Parathyroid adenoma (tissue), 2 donors: Measurements from ENCODE around the gene DHRS7C.
A peak's percentile ranks its signal among the peaks of the same experiment; 100 is the strongest.

Experiments
- H2AFZ ChIP-seq: fragments of 300-600 bp; sonication (generic); one replicate; pipeline ENCODE4 v1.7.0; 2017; ENCODE audit warnings: antibody characterized with exemption, mild to moderate bottlenecking
- H3K27ac ChIP-seq: fragments of 300-600 bp; sonication (generic); one replicate; pipeline ENCODE4 v1.7.0; 2017
- H3K27me3 ChIP-seq: fragments of 300-600 bp; sonication (generic); one replicate; pipeline ENCODE4 v1.7.0; 2017; ENCODE audit warnings: low read length; ENCODE audit not compliant: control insufficient read depth, insufficient read depth
- H3K36me3 ChIP-seq: fragments of 300-600 bp; sonication (generic); one replicate; pipeline ENCODE4 v1.7.0; 2017; ENCODE audit warnings: low read length; ENCODE audit not compliant: control insufficient read depth, insufficient read depth
- H3K4me1 ChIP-seq: fragments of 300-600 bp; sonication (generic); one replicate; pipeline ENCODE4 v1.7.0; 2017; ENCODE audit warnings: control low read depth
- H3K4me2 ChIP-seq: fragments of 300-600 bp; sonication (generic); one replicate; pipeline ENCODE4 v1.7.0; 2017; ENCODE audit warnings: low read length
- H3K4me3 ChIP-seq: fragments of 300-600 bp; sonication (generic); one replicate; pipeline ENCODE4 v1.7.0; 2017; ENCODE audit warnings: low read depth, low read length
- H3K79me2 ChIP-seq: fragments of 300-600 bp; sonication (generic); one replicate; pipeline ENCODE4 v1.7.0; 2017; ENCODE audit warnings: control low read depth
- H3K9ac ChIP-seq: fragments of 300-600 bp; sonication (generic); one replicate; pipeline ENCODE4 v1.7.0; 2017; ENCODE audit warnings: mild to moderate bottlenecking
- H3K9me3 ChIP-seq: fragments of 300-600 bp; sonication (generic); one replicate; pipeline ENCODE4 v1.7.0; 2017; ENCODE audit warnings: low read length; ENCODE audit not compliant: control insufficient read depth
- TF ChIP-seq, protein P1 (sequence below): fragments of 300-600 bp; sonication (generic); IDR thresholded peaks from one replicate; pipeline ENCODE4 v1.7.0; 2017; ENCODE audit warnings: antibody characterized with exemption, mild to moderate bottlenecking
- donor health status: primary hyperparathyroidism.

Gene DHRS7C

DNA sequence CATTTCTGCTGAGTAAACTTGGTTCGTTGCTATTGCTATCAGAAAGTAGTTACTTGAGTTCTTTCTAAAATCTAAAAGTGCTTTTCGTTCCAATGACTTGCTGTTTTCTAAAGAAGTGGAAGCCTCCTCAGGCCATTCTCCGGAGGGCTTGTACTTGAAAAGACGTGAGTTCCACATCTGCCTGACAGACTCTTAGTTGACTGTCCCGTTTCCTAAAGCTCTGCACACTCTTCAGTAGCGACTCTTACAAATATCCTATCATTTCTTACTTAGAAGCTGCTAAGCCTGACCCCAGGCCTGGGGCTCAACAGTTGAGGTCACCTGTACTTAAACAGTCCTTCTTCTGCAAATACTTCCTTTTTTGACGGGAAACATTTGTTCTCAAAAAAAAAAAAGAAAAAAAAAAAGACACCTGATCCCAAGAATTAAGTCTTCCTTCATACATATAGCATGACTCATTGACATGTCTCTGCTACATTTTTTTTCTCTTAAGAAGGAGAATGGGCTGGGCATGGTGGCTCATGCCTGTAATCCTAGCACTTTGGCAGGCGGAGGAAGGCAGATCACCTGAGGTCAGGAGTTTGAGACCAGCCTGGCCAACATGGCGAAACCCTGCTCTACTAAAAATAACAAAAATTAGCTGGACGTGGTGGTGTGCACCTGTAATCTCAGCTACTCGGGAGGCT is 61.5 kb downstream of the DHRS7C start:
- H3K27ac ChIP-seq, result no peak overlapping the region
- H3K9ac ChIP-seq, result no peak overlapping the region
- H2AFZ ChIP-seq, result no peak overlapping the region
- TF ChIP-seq, protein P1, sequence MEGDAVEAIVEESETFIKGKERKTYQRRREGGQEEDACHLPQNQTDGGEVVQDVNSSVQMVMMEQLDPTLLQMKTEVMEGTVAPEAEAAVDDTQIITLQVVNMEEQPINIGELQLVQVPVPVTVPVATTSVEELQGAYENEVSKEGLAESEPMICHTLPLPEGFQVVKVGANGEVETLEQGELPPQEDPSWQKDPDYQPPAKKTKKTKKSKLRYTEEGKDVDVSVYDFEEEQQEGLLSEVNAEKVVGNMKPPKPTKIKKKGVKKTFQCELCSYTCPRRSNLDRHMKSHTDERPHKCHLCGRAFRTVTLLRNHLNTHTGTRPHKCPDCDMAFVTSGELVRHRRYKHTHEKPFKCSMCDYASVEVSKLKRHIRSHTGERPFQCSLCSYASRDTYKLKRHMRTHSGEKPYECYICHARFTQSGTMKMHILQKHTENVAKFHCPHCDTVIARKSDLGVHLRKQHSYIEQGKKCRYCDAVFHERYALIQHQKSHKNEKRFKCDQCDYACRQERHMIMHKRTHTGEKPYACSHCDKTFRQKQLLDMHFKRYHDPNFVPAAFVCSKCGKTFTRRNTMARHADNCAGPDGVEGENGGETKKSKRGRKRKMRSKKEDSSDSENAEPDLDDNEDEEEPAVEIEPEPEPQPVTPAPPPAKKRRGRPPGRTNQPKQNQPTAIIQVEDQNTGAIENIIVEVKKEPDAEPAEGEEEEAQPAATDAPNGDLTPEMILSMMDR, result no peak
- H3K79me2 ChIP-seq, result no peaks in the 10 kb centered on the region
- H3K36me3 ChIP-seq, result no peaks in the 10 kb centered on the region
- no peaks in the 10 kb centered on the region for H3K9me3 ChIP-seq
- no peaks in the 10 kb centered on the region for H3K4me1 ChIP-seq
- H3K27me3 ChIP-seq, result no peaks in the 10 kb centered on the region
- no peak overlapping the region for H3K4me2 ChIP-seq
- H3K4me3 ChIP-seq, result no peak overlapping the region

GRCh38 chr17:9729034-9729650 is 62.2 kb downstream of the DHRS7C start:
- H2AFZ ChIP-seq, result no peak overlapping the region
- no peaks in the 10 kb centered on the region for H3K79me2 ChIP-seq
- H3K9ac ChIP-seq, result no peak overlapping the region
- H3K4me2 ChIP-seq, result no peak overlapping the region
- no peak overlapping the region for H3K27ac ChIP-seq
- no peaks in the 10 kb centered on the region for H3K9me3 ChIP-seq
- no peaks in the 10 kb centered on the region for H3K4me1 ChIP-seq
- no peaks in the 10 kb centered on the region for H3K36me3 ChIP-seq
- TF ChIP-seq, protein P1, result peak; percentile 95
- H3K27me3 ChIP-seq, result no peaks in the 10 kb centered on the region
- H3K4me3 ChIP-seq, result no peak overlapping the region

- no peaks in the 10 kb centered on the region for H3K27me3 ChIP-seq
- no peaks in the 10 kb centered on the region for H3K36me3 ChIP-seq
- H3K79me2 ChIP-seq, result no peaks in the 10 kb centered on the region
- no peak overlapping the region for H3K4me3 ChIP-seq
- no peak overlapping the region for H3K4me2 ChIP-seq
- TF ChIP-seq, protein P1, result no peak
- no peak overlapping the region for H2AFZ ChIP-seq
- no peak overlapping the region for H3K9ac ChIP-seq
- no peaks in the 10 kb centered on the region for H3K9me3 ChIP-seq
- H3K4me1 ChIP-seq, result no peaks in the 10 kb centered on the region
- no peak overlapping the region for H3K27ac ChIP-seq
Measured at GRCh38 chr17:9728564-9728963, 62.8 kb downstream of the DHRS7C start.

GRCh38 chr17:9728005-9728404 is 63.4 kb downstream of the DHRS7C start:
- H3K27me3 ChIP-seq, result no peaks in the 10 kb centered on the region
- TF ChIP-seq, protein P1, result no peak
- H3K4me1 ChIP-seq, result no peaks in the 10 kb centered on the region
- no peak overlapping the region for H3K27ac ChIP-seq
- no peak overlapping the region for H3K9ac ChIP-seq
- no peak overlapping the region for H3K4me2 ChIP-seq
- no peaks in the 10 kb centered on the region for H3K9me3 ChIP-seq
- H3K4me3 ChIP-seq, result no peak overlapping the region
- H3K36me3 ChIP-seq, result no peaks in the 10 kb centered on the region
- H3K79me2 ChIP-seq, result no peaks in the 10 kb centered on the region
- no peak overlapping the region for H2AFZ ChIP-seq

DNA sequence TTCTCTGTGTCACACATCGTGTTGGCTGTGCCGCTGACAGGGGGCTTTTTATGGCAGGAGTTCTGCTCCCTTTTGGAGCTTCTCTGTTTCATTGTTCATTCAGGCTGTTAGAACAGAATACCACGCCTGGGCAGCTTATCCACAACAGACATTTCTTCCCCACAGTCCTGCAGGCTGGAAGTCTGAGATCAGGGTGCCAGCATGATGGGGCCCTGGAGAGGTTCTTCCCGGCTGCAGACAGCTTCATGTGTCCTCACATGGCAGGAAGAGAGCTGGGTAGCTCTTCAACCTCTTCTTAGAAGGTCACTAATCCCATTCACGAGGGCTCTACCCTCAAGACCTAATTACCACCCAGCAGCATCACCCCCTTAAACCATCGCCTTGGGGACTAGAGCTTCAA is 65.1 kb downstream of the DHRS7C start:
- H2AFZ ChIP-seq, result no peak overlapping the region
- H3K36me3 ChIP-seq, result no peaks in the 10 kb centered on the region
- no peak overlapping the region for H3K4me2 ChIP-seq
- no peak overlapping the region for H3K27ac ChIP-seq
- no peaks in the 10 kb centered on the region for H3K4me1 ChIP-seq
- no peaks in the 10 kb centered on the region for H3K27me3 ChIP-seq
- H3K9me3 ChIP-seq, result no peaks in the 10 kb centered on the region
- no peak overlapping the region for H3K9ac ChIP-seq
- TF ChIP-seq, protein P1, result no peak
- no peaks in the 10 kb centered on the region for H3K79me2 ChIP-seq
- no peak overlapping the region for H3K4me3 ChIP-seq
